Effector CD8-positive, alpha-beta T cell (primary cell): ENCODE data around the gene CTSA.
"Not testable (repeated sequence)": the region's sequence is repeated elsewhere in the genome, so short reads cannot be mapped to it uniquely, and the experiment has no call there.

Experiments
- DNase-seq: peaks from one replicate; lab custom pipeline; 2025; lab: John Stamatoyannopoulos, UW

Gene CTSA

GRCh38 chr20:45896641-45897161 is 5.6 kb downstream of the CTSA start:
- DNase-seq, result no peak

- DNase-seq, result no peak
These were observed 6.2 kb downstream of the CTSA start for GRCh38 chr20:45897289-45897688.

- no peak for DNase-seq
These were observed 6.6 kb downstream of the CTSA start for GRCh38 chr20:45897692-45898091.

- DNase-seq, result no peak
These were observed 7.2 kb downstream of the CTSA start for GRCh38 chr20:45898285-45898684.

- DNase-seq, result no peak
These were observed 8.1 kb downstream of the CTSA start for GRCh38 chr20:45899046-45899835.

GRCh38 chr20:45901332-45901731 is 10.2 kb downstream of the CTSA start:
- not testable (repeated sequence) for DNase-seq

- no peak for DNase-seq
These were observed 11.1 kb downstream of the CTSA start for GRCh38 chr20:45902199-45902701.

GRCh38 chr20:45904583-45905504 is 13.7 kb downstream of the CTSA start:
- no peak for DNase-seq

GRCh38 chr20:45905505-45906079 is 14.5 kb downstream of the CTSA start:
- DNase-seq, result no peak

- DNase-seq, result no peak
These were observed 16.2 kb downstream of the CTSA start for GRCh38 chr20:45907219-45907948.

- no peak for DNase-seq
These were observed 16.9 kb downstream of the CTSA start for GRCh38 chr20:45908084-45908483.

GRCh38 chr20:45909336-45909808 is 18.2 kb downstream of the CTSA start:
- DNase-seq, result no peak

GRCh38 chr20:45909817-45910669 is 18.9 kb downstream of the CTSA start:
- DNase-seq, result no peak

- DNase-seq, result peak; percentile 85
These were observed 19.7 kb downstream of the CTSA start for GRCh38 chr20:45910670-45911485.

- DNase-seq, result peak; percentile 13
These were observed 20.6 kb downstream of the CTSA start, which contains the start of gene PLTP for GRCh38 chr20:45911486-45912343. Gene PLTP, minus strand, starts transcription at chr20:45912155. Its CDS starts 703 bp downstream, at chr20:45911452.

- DNase-seq, result no peak
These were observed 21.2 kb downstream of the CTSA start for GRCh38 chr20:45912344-45912682.

- DNase-seq, result no peak
These were observed 22.0 kb downstream of the CTSA start for GRCh38 chr20:45913116-45913515.

GRCh38 chr20:45917790-45918141 is 26.6 kb downstream of the CTSA start:
- no peak for DNase-seq
